ENCODE results near the gene DDIAS.

Gene DDIAS

GRCh38 chr11:82974851-82975250 is 73.3 kb downstream of the DDIAS start:
- no peak for DNase-seq

DNA sequence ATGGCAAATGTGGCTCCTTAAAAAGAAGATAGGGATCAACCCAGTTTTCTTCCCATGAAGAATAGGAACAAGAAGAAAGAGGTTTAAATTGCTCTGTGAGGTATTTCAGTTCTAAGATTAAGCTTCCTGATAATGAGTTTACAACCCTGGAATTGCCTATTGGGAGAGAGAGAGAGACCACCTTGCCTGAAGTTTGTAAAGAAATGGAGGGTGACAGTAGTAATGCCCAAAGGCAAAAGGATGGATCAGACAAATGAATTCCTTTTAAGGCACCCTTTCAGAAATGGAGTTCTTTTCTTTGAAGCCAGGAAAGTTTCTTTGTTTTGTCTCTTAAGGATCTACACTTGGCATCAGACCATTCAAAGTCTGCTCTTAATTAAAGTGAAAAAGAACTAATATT is 74.3 kb downstream of the DDIAS start:
- DNase-seq, result no peak

- no peak for DNase-seq
Observed at GRCh38 chr11:82976786-82977185, 75.2 kb downstream of the DDIAS start.

DNA sequence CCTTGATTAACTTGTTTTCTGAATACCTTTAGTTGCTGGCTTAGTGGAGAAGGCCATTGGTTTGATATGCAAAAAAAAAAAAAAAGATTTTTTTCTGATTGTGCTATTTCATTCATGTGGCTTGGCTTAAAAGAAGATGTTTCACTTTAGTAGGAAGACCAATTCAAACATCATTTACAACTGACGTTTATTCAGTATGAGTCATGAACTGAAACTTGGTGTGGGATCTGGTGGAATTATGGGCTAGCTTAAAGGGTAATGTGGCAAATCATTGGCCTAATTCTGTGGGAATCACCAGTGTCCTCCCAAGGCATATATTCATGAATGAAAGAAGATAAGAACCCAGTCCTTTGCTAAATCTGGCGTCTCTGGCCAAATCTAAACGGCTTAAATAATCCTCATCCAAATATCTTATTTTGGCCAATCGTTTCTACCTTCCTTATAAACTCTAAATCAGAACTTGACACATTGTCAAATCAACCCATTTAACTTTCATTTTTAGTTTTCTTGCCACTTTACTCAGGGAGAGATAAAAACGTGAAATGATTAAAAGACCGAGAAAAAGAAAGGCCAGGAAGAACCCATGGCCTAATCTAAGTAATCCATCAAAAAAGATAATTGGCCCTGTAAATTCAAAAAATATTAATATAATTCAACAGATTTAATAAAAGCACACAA is 77.0 kb downstream of the DDIAS start:
- no peak for DNase-seq

DNA sequence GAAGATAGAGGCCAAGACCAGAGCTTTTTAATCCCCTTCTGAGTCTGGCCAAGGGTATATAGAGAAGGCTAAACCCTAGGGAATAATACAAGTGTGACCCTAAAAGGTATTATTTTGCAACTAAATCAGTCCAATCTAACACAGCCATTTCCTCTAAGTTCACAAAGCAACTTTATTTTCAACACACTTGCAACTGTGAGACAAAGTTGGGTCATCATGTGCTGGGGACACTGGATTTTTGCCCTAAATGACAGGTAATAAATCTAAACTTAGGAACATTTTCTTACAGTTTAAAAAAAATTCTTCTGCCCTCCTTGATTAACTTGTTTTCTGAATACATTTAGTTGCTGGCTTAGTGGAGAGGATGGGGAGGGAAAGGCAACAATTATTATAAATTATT is 78.3 kb downstream of the DDIAS start:
- DNase-seq, result no peak

DNA sequence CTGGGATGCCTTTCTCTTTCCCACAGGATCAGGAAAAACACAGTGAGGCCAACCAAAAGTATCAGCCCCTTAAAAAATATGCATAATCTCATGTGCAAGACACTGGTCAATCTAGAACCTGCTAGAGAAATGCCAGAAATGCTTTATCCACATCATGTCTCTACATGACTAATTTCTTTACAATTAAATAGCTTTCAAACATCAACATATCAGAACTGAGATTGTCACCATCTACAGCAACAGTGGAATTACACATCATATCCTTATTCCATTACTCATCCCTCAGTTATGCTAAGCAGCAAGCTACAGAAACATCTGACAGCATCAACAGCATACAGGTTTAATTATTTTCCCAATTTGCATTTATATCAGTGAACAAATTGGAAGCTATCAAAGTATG is 78.8 kb downstream of the DDIAS start:
- no peak for DNase-seq

GRCh38 chr11:82980947-82981346 is 79.4 kb downstream of the DDIAS start:
- DNase-seq, result no peak

DNA sequence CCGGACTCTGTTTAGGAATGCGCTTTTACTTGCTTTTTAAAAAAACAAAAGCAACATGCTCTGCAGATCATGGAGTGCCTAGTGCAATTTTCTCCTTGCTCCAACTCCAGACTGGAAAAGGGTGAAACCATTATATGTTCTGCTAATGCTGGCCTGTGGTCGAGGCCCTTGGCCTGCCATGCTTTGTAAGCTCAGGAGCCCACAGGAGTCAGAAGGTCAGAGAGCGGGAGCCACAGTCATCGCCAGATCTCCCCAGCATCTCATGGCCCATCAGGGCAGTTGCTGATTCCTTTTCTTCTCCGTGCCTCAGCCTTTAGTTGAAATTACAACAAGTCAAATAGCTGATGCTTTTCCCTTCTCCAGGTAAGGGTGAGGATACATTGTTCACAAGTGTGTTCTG is 80.3 kb downstream of the DDIAS start:
- no peak for DNase-seq
